ENCODE results near the gene GNAS.
A peak's percentile ranks its signal among the peaks of the same experiment; 100 is the strongest.
"Not testable (repeated sequence)": the region's sequence is repeated elsewhere in the genome, so short reads cannot be mapped to it uniquely, and the experiment has no call there.

The GNAS gene

DNA sequence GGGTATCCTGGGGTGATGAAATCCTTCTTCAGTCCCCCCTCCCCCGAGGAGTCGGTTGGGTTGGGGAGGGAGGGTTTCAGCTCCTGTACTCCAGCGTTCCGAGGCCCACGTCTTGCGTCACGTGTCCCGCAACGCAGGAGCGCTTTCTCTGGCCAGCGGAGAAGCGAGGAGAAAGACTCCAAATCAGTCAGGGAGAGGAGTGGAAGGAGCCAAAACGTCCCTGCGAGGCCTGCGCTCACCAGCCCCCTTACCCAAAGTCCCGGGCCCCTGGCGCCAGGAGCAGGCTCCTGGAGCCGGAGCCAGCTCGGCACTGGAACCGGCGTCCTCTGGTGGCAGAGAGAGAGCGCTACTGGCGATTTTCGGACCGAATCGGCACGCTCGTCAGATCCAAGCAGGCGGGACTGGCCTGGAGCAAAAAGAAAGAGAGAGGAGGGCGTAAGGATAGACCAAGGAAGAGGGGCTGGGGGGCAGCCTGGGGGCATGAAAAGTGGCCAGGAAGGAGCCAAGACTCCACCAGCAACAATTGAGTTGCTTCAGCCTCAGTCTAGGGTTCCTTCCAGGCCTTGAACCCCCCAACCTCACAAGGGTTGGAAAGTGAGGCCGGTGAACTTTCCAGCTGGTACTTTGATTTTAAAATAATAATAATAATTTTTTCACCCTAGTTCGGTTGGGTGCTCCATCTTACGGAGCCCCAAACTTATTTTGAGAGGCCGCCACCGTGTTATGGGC is at the start of gene GNAS:
TSS of gene GNAS (plus strand) at position 174 of the 729 bp plus-strand sequence.
- DNase-seq (ENCODE audit: low read depth) = peak; percentile 26

DNA sequence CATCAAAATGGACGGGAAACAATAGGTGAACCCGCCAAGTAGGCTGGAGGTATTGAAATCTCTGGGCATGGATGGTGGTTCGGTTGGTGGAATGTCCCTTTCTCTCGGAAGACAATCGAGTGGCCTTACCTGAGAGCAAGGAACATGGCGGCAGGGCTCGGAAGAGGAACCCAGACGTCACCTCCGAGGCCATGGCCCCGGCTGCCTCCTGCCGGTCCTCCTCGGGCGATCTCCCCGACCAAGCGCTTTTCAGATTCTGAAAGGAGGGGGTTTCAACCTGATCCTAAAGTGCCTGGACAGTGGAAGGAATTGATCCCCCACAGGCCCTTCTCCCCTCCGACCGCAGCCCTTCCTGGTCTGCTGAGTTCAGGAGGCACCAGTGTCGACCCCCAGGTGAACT is 49.0 kb upstream of the GNAS start:
- no peak for DNase-seq (ENCODE audit: low read depth)

DNA sequence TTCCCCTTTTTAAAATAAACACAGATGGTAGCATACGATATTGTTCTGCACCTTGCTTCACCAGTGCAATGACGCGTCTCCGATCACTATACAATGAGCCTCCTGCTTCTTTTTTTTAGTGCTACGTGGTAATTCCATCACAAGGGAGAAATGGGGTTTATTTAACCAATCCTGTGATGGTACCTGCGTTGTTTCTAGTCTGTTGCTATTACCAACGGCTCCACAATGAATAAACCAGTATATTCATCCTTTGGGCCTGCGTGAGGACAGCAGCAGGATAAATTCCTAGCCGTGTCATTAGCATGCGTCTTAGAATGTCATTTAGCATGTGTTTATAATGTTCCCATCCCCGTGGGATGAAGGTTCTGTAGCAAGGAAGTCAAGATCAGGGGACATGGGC is 44.7 kb upstream of the GNAS start:
- no peak for DNase-seq (ENCODE audit: low read depth)

DNA sequence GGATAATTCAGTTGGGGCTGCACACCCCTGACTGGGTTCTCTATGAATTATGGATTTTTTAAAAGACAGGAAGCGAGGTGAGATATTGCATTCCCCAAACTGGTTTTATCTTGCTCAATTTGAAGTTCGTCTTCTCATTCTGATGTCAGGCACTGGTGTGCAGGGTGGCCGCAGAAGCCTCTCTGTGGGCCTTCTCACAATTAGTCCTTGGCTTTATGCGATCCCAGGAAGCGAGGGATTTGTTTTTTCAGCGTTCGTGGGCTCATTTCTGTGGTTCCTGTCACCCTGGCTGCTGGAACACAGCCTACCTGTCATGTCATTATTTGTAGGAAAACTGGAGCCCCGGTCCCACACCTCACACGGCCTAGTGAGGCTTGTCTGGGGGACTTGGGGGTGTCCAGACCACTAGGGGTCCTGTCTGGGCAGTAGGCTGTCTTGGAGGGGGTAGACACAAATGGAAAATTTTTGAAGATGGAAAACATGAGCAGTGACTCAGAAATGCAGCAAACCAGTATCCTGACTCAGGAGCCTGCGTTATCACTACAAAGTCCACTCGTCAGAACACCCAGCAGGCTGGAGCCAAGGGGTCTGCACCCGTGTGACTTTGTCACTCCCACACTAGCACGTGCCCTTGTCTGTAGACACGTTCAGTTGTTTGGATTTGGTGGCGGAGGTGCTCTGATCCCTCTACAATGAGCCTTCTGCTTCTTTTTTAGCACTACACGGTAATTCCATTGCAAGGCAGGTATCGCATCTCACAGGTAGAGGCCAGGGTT is 44.1 kb upstream of the GNAS start:
- no peak for DNase-seq (ENCODE audit: low read depth)

DNA sequence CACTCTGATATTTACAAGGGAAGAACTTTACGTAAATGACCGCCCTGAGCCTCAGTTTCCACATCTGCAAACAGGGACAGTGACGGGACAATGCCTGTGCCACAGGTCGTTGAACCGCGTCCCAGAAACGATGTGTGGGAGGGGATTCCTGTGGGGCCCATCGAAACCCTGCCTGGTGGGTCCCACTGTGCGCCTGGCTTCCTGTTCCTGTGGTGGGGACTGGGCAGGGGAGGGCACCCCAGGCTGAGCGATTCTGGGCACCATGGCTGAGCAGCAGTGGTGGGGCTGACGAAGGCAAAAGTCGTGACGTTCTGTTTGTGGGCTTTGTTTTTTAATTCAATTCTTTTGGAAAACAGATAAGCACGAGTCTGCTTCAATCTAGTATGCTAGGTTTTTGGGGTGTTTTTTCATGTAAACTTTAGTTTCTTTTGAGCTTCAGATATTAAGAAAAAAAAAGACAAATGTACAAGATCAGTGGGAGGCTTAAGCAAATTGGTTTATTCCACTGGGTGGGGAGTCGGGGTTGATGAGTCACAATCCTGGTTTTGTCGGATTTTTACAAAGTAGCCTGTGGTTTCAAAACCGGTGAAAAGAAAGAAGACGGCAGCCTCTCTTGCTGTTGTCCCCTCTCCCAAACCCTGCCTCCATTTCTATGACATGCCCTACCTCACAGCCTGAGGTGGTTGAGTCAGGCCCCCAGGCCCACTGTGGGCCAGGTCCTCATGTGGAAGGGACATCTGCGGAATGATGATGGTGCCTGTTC is 42.2 kb upstream of the GNAS start:
- DNase-seq (ENCODE audit: low read depth) = no peak

DNA sequence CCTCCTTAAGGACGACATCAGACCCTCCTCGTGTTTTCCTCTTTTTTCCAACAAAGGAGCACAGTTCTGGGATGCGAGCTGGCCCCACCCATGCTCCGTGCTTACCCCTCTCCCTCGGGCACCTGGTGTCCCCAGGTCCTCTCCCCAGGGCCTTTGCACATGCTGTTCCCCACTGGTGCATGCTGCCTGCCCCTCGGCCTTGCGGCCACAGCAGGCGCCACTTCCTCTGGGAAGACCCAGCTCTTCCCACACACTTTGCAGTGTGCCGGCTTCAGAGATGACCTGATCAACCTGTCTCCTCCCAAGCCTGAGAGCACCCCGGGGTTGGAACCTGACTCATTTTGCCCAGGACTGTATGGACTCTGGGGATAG is 41.7 kb upstream of the GNAS start:
- no peak for DNase-seq (ENCODE audit: low read depth)

DNA sequence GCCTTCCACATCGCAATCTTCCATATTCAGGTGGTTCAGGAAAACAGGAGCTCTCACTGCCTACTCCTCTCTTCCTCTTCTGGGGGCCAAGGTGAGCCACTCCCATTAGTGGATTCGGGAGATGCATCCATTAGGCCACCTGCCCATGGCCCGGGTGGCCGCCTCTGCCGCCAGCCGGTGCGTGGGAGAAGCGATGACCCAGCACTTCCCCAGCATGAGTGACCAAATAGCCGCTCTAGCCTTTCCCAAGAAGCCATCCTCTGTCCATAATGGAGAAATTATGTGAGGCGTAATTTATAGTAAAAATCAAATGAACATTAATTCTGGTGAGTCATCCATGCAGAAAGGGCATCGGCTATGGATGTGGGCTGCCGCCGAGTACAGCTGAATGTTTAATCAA is 41.2 kb upstream of the GNAS start:
- DNase-seq (ENCODE audit: low read depth) = no peak

DNA sequence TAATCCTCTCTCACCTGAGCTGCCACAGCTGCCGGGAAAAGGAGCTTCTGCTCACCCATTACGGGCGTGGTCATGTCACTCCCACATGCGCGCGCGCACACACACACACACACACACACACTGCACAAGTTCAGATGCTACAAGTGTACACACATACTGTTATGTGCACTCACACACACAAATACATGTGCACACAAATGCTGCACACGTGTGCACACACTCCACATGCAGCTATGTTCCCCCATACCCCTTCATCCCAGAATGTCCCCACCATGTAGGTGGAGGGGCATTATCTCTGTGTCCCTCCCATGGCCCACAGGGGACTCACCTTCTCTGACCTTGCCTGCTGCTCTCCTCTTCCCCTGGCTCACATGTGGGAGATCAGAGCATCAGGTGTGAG is 39.1 kb upstream of the GNAS start:
- DNase-seq (ENCODE audit: low read depth) = no peak

DNA sequence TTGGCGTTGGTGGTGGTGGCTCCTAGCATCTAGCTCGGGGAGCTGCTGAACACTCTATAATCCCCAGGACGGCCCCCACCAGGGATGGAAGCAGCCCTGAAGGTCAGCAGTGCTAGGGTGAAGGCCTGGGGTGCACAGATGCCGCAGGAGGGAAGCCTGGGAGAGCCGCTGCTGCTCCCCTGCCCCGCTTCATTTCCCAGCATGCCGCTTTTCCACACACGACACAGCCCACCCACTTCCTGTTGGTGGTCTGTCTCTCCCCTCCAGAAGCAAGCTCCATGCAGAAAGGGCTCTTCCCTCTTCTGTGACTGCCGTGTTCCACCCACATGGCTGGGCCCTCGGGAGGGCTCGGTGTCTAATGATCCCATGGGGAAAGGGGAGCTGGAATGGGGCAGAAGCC is 37.1 kb upstream of the GNAS start:
- no peak for DNase-seq (ENCODE audit: low read depth)

DNA sequence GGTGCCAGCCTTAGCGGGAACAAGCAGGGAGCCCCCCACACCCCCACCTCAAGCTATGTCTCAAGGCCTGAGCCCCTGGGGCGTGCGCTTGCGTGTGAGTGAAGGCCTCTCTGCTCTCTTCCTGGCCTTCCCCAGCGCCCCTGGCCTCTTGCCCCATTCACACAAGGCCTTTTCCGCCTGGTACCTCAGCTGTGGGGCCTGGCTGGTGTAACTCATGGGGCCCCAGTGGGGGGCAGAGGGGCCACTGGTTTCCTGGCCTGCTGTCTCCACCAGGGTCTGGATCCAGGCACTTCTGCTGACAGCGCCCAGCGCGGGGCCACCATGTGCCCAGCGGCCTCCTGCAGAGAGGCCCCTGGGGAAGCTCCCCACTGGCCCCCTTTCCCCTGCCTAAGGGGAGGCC is 36.5 kb upstream of the GNAS start:
- no peak for DNase-seq (ENCODE audit: low read depth)

DNA sequence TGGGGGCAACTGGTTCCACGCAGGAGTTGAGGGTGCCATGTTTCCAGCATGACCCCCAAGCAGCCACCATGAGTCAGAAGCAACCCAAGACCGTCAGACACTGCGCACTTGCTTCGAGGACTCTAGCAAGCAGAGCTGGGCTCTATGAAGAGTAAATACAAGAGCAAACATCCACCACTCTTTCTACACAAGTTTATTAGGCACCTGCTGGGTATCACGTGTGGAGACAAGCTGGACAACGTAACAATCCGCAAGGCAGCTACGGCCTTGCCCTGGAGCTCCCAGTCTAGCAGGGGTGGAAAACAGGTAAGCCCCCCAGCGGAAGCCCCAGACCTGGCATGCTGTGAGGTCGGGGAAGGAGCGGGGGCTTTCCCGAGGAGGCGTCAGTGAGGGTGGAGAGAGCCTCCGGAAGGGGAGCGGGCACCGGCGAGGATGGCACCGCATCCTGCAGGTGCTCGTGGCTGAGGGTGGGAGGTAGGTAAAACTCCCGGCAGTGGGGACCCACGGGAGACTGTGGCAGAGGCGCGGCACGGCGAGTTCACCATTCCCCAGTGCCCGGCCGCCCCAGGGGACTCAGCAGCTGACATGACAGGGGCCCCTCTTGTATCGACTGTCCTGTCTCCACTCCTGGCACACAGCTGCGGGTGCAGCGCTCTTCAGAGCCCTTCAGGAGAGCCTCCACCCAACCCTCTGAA is 35.4 kb upstream of the GNAS start:
- DNase-seq (ENCODE audit: low read depth) = no peak

DNA sequence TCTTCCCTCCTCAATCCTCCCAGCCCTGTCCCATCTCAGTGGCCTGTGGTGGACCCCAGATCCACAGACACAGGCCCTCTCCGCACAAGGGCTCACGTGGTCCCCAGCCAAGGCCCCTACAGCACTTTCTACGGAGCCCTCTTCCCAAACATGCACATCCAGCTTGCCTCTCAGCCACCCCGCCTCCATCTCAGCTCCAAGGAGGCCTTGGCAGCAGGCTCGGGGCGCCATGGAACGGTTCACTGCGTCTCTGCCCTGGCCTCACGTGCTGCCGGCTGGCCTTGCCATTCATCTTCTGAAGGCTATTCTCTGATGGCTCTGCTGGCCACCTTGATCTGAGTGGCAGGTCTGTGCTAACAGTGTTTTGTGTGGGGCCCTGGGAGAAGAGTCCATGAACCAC is 34.8 kb upstream of the GNAS start:
- no peak for DNase-seq (ENCODE audit: low read depth)

DNA sequence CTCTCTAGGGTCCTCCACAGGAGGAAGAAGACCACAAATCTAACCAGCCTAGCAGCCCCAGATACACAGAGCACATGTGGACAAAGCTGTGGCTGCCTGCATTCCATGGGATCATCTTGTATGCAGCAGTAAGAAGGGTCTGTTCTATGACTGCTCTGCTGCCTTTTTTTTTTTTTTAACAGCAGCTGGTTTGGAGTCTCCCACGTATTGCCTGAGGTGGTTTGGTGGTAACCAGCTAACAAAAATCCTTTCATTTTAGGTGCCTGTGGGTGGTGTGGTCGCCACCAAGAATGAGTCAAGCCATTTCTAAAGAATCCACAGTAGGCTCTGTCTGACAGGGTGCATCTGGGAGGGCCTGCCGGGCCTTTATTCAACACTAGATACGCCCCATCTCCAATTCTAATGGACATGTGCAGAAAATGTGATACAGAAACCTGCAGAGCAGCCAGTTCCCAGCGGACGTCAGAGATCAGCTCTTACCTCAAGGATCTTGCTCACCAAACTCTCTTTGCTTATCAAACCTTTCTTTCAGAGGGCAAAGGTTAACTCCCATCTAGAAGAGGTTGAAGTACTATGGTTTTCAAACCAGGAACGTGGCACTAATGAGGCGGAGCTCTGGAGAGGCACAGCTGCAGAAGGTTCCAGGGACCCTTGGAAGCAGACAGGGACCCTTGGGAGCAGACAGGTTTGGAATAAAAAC is 33.8 kb upstream of the GNAS start:
- DNase-seq (ENCODE audit: low read depth) = peak; percentile 53

DNA sequence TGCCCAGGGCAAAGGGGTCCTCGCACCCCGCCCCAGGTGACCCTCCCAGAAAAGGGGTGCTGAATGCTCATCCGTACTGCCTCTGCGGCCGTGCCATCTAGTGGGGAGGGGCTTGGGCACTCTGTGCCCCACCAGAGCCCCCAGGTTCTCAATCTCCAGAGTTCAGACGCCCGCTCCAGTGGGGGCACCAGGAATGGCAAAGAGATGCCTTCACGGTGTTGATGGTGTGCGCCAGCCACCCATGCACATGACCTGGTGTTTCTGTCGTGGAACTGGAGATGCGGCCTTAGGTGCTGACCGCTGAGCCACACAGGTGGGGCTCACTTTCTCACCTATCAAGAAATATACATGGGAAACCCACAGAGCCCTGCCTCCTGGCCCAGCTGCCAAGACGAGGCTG is 32.6 kb upstream of the GNAS start:
- DNase-seq (ENCODE audit: low read depth) = no peak

DNA sequence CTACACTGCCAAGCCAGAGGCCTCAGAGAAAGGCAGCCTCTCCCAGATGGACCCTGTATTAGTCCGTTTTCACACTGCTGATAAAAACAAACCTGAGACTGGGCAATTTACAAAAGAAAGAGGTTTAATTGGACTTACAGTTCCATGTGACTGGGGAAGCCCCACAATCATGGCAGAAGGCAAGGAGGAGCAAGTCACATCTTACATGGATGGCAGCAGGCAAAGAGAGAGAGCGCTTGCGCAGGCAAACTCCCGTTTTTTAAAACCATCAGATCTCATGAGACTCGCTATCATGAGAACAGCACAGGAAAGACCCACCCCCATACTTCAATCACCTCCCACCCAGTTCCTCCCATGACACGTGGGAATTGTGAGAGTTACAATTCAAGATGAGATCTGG is 32.0 kb upstream of the GNAS start:
- not testable (repeated sequence) for DNase-seq (ENCODE audit: low read depth)

DNA sequence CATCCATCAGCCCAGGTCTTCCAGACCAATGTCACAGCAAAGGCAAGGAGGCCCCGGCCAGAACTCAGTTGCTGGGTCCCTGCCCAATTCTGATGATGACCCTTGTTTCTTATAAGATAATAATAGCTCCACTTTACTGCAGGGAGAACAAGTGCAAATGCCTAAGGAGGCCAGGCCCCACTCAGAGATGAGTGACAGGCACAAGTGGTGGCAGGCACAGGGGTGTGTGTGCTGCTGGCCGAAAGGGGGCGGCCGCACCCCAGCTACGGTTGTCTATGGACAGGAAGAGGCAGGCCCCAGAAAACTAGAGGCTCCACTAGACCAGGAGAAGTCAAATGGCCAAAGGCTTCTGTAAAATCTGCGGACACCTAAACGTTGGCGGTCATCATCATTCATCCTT is 30.4 kb upstream of the GNAS start:
- DNase-seq (ENCODE audit: low read depth) = no peak

DNA sequence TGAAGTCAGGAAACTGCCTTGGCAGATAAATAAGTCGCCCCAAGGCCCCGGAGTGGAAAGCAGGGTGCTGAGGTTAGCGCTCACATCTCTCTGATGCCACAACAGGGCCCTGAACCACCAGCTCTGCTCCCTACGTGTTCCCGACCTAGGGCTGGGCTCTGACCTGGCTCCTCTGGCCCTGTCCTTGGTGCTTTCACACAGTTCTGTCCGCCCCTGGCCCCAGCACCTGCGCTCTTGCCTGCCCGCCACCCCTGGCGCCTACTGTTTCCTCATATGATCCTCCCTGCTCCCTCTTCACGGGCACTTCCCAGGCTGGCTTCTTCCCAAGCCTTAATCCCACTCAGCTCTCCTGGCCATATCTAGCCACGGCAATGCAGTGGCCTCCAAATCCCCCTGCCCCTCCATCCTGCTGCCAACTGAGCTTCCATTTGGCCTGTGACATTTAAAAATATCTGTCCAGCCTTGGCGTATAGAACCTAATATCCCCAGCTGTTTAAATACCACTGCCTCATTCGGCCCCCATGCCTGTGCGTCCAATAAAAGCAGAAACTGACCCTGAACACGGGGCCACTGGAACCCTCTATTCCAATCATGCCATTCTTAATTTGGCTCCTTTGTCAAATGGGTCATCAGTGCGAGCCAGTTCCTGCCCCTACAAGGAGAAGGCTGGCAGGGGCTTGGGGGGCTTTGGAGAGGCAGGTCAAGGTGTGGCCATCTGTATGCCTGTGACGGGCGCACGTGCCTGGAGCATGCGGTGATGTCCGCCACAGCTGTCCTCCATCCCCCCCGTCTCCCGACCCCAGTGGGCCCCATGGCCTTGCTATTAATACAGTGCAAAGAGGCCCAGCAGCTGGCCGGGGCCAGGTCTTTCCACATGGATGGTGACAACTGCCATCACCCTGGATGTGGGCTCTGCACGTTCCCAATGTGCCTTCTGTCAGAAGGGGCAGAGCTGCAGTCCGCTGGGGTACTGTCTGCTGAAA is 29.5 kb upstream of the GNAS start:
- no peak for DNase-seq (ENCODE audit: low read depth)

DNA sequence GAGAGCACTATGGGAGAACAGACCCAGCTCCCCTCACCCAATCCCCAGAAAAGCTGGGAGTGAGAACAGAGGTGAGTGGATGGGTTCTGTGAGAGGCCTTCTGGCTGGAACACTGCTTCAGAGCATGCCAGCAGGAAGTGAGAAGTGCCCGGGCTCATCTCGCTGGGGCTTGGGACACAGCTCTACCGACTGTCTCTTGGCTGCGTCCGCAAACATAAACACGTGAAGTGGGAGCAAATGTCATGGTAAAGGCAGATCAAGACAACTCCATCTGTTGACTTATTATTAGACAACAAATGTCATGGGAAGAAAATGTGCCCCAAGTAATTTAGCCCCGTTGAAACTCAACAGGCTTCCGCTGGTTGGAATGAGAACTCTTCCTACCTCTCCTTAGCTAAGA is 27.7 kb upstream of the GNAS start:
- DNase-seq (ENCODE audit: low read depth) = no peak

DNA sequence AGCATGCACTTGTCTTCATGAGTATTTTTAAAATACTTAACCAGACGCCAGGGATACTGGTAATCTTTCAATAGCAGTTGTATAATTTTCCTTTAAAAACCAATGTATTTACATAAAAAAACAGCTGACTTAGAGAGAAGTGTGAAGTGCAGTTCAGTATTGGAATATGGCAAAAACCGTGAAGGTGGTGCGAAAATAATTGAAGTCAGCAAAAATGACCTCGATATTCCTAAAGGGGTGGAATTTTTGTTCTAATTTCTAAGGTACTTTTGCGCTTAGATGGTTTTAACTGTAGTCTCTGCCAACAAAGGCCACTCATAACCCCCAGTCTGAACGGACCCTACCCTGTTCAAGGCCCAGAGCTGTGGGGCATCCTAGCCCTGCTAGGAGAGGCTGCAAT is 27.1 kb upstream of the GNAS start:
- DNase-seq (ENCODE audit: low read depth) = no peak

DNA sequence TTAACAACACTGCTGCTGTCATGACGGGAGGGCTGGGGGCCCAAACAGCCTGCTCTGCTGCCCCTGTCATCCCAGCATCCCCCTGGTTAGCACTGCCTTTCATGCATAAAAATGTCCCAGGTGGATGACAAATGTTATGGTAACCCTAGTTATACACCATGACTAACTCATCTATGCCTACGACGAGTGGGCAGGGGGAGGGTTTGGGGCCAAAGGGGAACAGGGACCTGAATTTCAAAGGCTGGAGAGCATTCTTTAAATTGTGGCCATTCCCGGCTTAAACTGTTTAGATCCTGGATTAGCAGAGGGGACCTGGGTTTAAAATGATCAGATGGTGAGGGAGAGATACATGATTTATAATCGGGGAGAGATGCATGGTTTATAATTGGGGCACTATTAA is 26.2 kb upstream of the GNAS start:
- no peak for DNase-seq (ENCODE audit: low read depth)

DNA sequence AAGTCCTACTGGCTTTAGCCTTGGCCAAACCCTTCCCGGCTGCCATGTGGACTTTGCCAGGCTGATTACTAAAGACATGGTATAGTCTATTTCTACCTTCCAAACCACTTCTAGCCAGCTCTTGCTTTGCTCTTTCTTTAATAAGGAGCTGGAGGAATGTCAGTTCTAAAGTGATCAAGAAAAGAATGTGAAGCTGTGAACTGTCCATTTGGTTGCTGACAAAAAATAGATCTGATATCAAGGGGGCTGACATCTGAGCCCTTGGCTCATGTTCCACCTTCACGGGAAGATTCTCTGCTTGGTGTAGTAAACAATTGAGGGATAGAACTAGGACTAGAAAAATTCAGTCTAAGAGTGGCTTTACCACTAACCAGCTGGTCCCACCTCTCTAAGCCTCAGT is 24.4 kb upstream of the GNAS start:
- no peak for DNase-seq (ENCODE audit: low read depth)

Data from stimulated activated CD8-positive, alpha-beta memory T cell treated with anti-CD3 and anti-CD28 coated beads, Interleukin-4, amount 100 ng/mL, for 24 hours (primary cell).